Colonic mucosa (tissue), 4 donors: ENCODE data around the gene BSG. TPM values are rescaled to one million over a fixed set of nuclear protein-coding genes. Genes with fewer than 3 reads are reported as not detected.

ENCODE experiments used
- DNase-seq: peaks from one replicate; pipeline ENCODE4 v3.0.0-alpha.2; 2020
- H3K27ac ChIP-seq: fragments of 200-600 bp; one replicate; pipeline ENCODE4 v1.8.0; 2021
- H3K27me3 ChIP-seq: fragments of 200-600 bp; one replicate; pipeline ENCODE4 v1.8.0; 2021
- H3K36me3 ChIP-seq: fragments of 200-600 bp; one replicate; pipeline ENCODE4 v1.8.0; 2021
- H3K4me1 ChIP-seq: fragments of 200-600 bp; one replicate; pipeline ENCODE4 v1.8.0; 2021; ENCODE audit warnings: mild to moderate bottlenecking
- H3K4me3 ChIP-seq: fragments of 200-600 bp; one replicate; pipeline ENCODE4 v1.8.0; 2021
- H3K9ac ChIP-seq, 2 donors: one replicate each; pipeline ENCODE4 v1.7.0; 2013; ENCODE audit warnings: control low read depth in 2 of 2, low read depth in 2 of 2, low read length in 2 of 2
- H3K9me3 ChIP-seq: fragments of 200-600 bp; one replicate; pipeline ENCODE4 v1.8.0; 2021
- CTCF ChIP-seq: fragments of 200-600 bp; IDR thresholded peaks from one replicate; pipeline ENCODE4 v1.8.0; 2022; ENCODE audit warnings: antibody characterized with exemption, mild to moderate bottlenecking
- intact Hi-C: fragments of 100-400 bp; cut with DNase I; formaldehyde crosslinking; loops from one replicate; pipeline ENCODE4 v1.14.1; 2022
- total RNA-seq, 2 donors: library from RNA; stranded (reverse); fragmentation: NEBNext Ultra II Directional in 1 of 2; extraction: Animal tissue kit (Norgen Biotek cat#: 25700) in 1 of 2; gene quantifications; one replicate each; pipeline ENCODE4 v1.2.1, GENCODE V29; 2021
- donor health status: healthy.
- donor health status: DM: no; HTN: no; CAD: no.
- donor health status: DM: no; HTN: no; CAD: no.

BSG gene
- total RNA-seq, 2 donors from 2014 or later: 920 to 1,084 TPM

GRCh38 chr19:543910-544608 lies 28.3 kb upstream of the BSG start, which contains the start of gene GZMM:
Gene GZMM (plus strand): TSS chr19:544053. CDS start chr19:544072, 19 bp downstream.
- TF ChIP-seq CTCF: no peak
- Histone ChIP-seq H3K9me3 (no peaks in the 10 kb centered on the region), H3K9ac (peak within 1 kb of the TSS in 1 of 2 donors; percentile 37), H3K36me3 (peaks cover 5% of the 10 kb centered on the region), H3K4me3 (no peak within 1 kb of the TSS), H3K27me3 (no peaks in the 10 kb centered on the region), H3K27ac (no peak within 1 kb of the TSS), H3K4me1 (no peaks in the 10 kb centered on the region)
- intact Hi-C loops: no loop called here
- DNase-seq: no peak

GRCh38 chr19:547117-547516 lies 25.3 kb upstream of the BSG start:
- no peak for DNase-seq
- intact Hi-C loops: no loop called here
- Histone ChIP-seq H3K4me3 (no peak overlapping the region), H3K27me3 (no peaks in the 10 kb centered on the region), H3K27ac (no peak overlapping the region), H3K9ac (no peak overlapping the region), H3K4me1 (no peaks in the 10 kb centered on the region), H3K9me3 (no peaks in the 10 kb centered on the region), H3K36me3 (no peaks in the 10 kb centered on the region)
- TF ChIP-seq CTCF: no peak

- intact Hi-C loops: no loop called here
- no peaks in the 10 kb centered on the region for H3K9me3 ChIP-seq
- TF ChIP-seq CTCF: no peak
- no peaks in the 10 kb centered on the region for H3K27me3 ChIP-seq
- H3K36me3 ChIP-seq: no peaks in the 10 kb centered on the region
- DNase-seq: no peak
- no peak overlapping the region for H3K4me3 ChIP-seq
- H3K4me1 ChIP-seq: no peaks in the 10 kb centered on the region
- no peak overlapping the region for H3K9ac ChIP-seq
- no peak overlapping the region for H3K27ac ChIP-seq
Observed at GRCh38 chr19:547836-548720, 24.3 kb upstream of the BSG start.

GRCh38 chr19:548886-549830 lies 23.2 kb upstream of the BSG start:
- DNase-seq: no peak
- TF ChIP-seq CTCF: no peak
- no peaks in the 10 kb centered on the region for H3K27me3 ChIP-seq
- no peaks in the 10 kb centered on the region for H3K36me3 ChIP-seq
- no peaks in the 10 kb centered on the region for H3K4me1 ChIP-seq
- H3K9ac ChIP-seq: no peak overlapping the region
- no peaks in the 10 kb centered on the region for H3K9me3 ChIP-seq
- no peak overlapping the region for H3K4me3 ChIP-seq
- H3K27ac ChIP-seq: no peak overlapping the region
- intact Hi-C loops: no loop called here

- H3K4me1 ChIP-seq: no peaks in the 10 kb centered on the region
- no peak overlapping the region for H3K27ac ChIP-seq
- no peak for TF ChIP-seq CTCF
- no peaks in the 10 kb centered on the region for H3K36me3 ChIP-seq
- H3K27me3 ChIP-seq: no peaks in the 10 kb centered on the region
- DNase-seq: no peak
- H3K9me3 ChIP-seq: no peaks in the 10 kb centered on the region
- intact Hi-C loops: no loop called here
- no peak overlapping the region for H3K4me3 ChIP-seq
- H3K9ac ChIP-seq: no peak overlapping the region
Observed at GRCh38 chr19:554817-555216, 17.6 kb upstream of the BSG start.
